HL-60 (cell line): ENCODE measurements around the gene LPCAT1.

Experiments used
- CTCF ChIP-seq: IDR thresholded peaks from one replicate; pipeline ENCODE4 v1.5.1; 2011; ENCODE audit warnings: low read length, control low read depth, inconsistent platforms; ENCODE audit not compliant: insufficient read depth
- POLR2AphosphoS5 ChIP-seq: IDR thresholded peaks from 2 replicates; pipeline ENCODE4 v1.6.1; 2012; ENCODE audit warnings: low read depth
- REST ChIP-seq: IDR thresholded peaks from 2 replicates; pipeline ENCODE4 v1.6.1; 2012; ENCODE audit warnings: low read depth; ENCODE audit not compliant: insufficient replicate concordance

GRCh38 chr5:1437226-1437829 lies 86.4 kb downstream of the LPCAT1 start:
- TF ChIP-seq CTCF (no peak), POLR2AphosphoS5 (no peak), REST (no peak)
